ENCODE results near the gene KRT6C.
"Not testable (repeated sequence)": the region's sequence is repeated elsewhere in the genome, so short reads cannot be mapped to it uniquely, and the experiment has no call there.

KRT6C gene

GRCh38 chr12:52496054-52496453 is 22.4 kb upstream of the KRT6C start:
- DNase-seq (ENCODE audit: low read depth, low spot score): no peak
- TF ChIP-seq, protein P1, sequence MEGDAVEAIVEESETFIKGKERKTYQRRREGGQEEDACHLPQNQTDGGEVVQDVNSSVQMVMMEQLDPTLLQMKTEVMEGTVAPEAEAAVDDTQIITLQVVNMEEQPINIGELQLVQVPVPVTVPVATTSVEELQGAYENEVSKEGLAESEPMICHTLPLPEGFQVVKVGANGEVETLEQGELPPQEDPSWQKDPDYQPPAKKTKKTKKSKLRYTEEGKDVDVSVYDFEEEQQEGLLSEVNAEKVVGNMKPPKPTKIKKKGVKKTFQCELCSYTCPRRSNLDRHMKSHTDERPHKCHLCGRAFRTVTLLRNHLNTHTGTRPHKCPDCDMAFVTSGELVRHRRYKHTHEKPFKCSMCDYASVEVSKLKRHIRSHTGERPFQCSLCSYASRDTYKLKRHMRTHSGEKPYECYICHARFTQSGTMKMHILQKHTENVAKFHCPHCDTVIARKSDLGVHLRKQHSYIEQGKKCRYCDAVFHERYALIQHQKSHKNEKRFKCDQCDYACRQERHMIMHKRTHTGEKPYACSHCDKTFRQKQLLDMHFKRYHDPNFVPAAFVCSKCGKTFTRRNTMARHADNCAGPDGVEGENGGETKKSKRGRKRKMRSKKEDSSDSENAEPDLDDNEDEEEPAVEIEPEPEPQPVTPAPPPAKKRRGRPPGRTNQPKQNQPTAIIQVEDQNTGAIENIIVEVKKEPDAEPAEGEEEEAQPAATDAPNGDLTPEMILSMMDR (IDR thresholded peaks at IDR 0.05; ENCODE audit: insufficient read depth, low read length, missing control alignments): no peak
- H3K4me3 ChIP-seq (ENCODE audit: low read depth, low read length): no peak overlapping the region
- ChIA-PET CTCF (interaction anchor here (1.0 to 1.7 kb wide), 5 partner anchors 11 to 389 kb away, joined by 3 to 11 read pairs (median 3); no protein-coding TSS in a partner anchor), POLR2A (no interaction called here)

DNA sequence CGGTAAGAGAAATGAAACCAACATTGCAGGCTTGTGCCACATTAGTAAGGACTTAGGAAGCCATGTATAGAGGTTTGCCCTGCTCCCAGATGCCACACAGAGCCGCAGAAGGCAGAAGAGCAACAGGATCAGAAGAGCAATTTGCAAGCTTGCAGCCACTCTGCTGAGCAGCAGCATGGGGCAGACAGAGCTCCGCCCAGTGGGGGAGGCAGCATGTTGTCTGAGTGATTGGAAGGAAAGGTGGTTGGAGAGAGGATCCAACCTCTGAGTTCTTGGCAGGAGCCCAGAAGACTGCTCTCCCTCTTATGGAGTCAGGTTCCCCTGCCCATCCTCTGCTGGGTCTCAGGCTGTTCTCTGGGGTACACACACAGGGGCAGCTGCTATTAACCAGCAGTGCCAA is 21.8 kb upstream of the KRT6C start:
- TF ChIP-seq, protein P1 (IDR thresholded peaks at IDR 0.05; ENCODE audit: insufficient read depth, low read length, missing control alignments): no peak
- ChIA-PET POLR2A (no interaction called here), CTCF (interaction anchor here (1.0 to 3.2 kb wide), 3 partner anchors 12 to 123 kb away, joined by 3 to 18 read pairs (median 6); no protein-coding TSS in a partner anchor)
- no peak overlapping the region for H3K4me3 ChIP-seq (ENCODE audit: low read depth, low read length)
- DNase-seq (ENCODE audit: low read depth, low spot score): no peak

DNA sequence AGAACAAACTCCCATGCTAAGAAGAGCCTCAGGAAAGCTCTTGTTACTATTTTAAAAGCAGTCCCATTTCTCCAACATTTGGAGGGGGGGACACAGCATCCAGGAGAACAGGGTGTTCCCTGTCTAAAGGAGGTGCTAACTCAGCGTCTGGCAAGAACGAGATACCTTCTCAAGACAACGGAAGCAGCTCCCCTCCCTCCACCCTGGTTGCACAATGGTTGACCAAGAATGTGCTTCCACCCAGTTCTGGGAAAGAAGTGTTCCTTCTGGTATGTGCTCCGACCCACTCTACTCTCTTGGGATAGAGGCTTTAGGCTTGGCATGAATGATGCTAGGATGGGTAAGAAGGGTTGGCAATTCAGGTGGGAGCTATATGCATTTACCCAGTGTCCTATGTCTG is 20.9 kb upstream of the KRT6C start:
- ChIA-PET POLR2A (no interaction called here), CTCF (interaction anchor here (0.8 to 3.2 kb wide), 5 partner anchors 13 to 134 kb away, joined by 3 to 18 read pairs (median 4); no protein-coding TSS in a partner anchor)
- H3K4me3 ChIP-seq (ENCODE audit: low read depth, low read length): no peak overlapping the region
- DNase-seq (ENCODE audit: low read depth, low spot score): no peak
- TF ChIP-seq, protein P1 (IDR thresholded peaks at IDR 0.05; ENCODE audit: insufficient read depth, low read length, missing control alignments): no peak

DNA sequence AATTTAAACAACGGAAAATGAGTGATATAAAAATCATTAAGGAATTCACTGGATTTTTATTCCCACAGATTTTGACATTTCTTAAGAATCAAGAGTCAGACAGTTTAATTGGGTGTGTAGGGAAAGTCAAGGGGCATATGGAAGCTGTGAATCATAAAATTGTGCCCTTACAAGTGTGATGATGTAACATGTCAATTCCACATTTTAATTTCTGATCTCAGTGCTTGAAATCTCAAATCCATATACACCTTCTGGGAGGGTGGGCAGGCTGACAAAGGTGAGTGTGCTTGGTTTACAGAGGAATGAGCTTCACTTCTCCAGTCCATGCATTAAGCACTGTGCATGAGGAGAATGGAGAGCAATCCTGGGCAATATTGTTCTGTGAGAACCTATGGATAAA is 20.5 kb upstream of the KRT6C start:
- CTCF ChIA-PET: interaction anchor here (0.8 to 3.2 kb wide), 6 partner anchors 10 to 133 kb away, joined by 3 to 18 read pairs (median 4); no protein-coding TSS in a partner anchor
- H3K4me3 ChIP-seq (ENCODE audit: low read depth, low read length): no peak overlapping the region
- TF ChIP-seq, protein P1 (IDR thresholded peaks at IDR 0.05; ENCODE audit: insufficient read depth, low read length, missing control alignments): no peak
- DNase-seq (ENCODE audit: low read depth, low spot score): no peak
- POLR2A ChIA-PET: no interaction called here

- no peak for DNase-seq (ENCODE audit: low read depth, low spot score)
- H3K4me3 ChIP-seq (ENCODE audit: low read depth, low read length): no peak within 1 kb of the TSS
- TF ChIP-seq, protein P1 (IDR thresholded peaks at IDR 0.05; ENCODE audit: insufficient read depth, low read length, missing control alignments): no peak
- ChIA-PET CTCF (interaction anchor here (1.2 to 3.2 kb wide), 2 partner anchors 9 to 14 kb away, joined by 3 to 18 read pairs; no protein-coding TSS in a partner anchor), POLR2A (no interaction called here)
Measured at GRCh38 chr12:52493172-52493571, 19.6 kb upstream of the KRT6C start, which contains the start of gene KRT6A. Gene KRT6A (minus strand): TSS chr12:52493257. CDS start chr12:52493188, 69 bp downstream.

DNA sequence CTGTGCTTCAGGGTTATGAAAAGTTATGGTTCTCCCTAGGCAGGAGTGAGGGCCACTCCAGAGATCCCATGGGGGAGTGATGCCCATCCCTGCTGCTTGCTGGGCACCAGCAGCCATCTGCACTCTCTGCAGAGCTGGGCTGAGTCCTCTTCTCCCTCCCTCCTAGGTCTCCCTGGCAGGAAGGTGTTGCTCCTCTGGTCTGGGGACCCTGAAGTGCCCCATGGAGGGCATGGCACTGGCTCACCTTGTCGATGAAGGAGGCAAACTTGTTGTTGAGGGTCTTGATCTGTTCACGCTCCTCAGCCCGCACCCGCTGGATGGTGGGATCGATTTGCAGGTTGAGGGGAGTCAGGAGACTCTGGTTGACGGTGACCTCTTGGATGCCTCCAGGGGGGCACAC is 18.8 kb upstream of the KRT6C start:
- DNase-seq (ENCODE audit: low read depth, low spot score); POLR2A ChIA-PET; H3K4me3 ChIP-seq (ENCODE audit: low read depth, low read length); CTCF ChIA-PET: not testable (repeated sequence)

DNA sequence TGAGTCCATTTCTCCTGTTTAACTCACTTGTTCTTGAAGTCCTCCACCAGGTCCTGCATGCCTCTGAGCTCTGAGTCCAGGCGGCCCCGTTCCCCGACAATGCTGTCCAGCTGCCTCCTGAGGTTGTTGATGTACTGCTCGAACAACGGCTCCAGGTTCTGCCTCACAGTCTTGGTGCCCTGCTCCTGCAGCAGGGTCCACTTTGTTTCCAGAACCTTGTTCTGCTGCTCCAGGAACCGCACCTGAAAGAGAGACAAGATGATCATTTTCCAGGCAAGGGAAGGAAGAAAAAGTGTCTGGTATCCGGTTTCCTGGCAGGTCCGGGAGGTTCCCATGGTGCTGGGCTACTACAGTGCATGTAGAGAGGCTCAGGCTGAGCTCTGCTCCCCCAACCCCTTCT is 17.9 kb upstream of the KRT6C start:
- POLR2A ChIA-PET; CTCF ChIA-PET; DNase-seq (ENCODE audit: low read depth, low spot score); H3K4me3 ChIP-seq (ENCODE audit: low read depth, low read length): not testable (repeated sequence)
